CD14-positive monocyte (primary cell): ENCODE results near the gene CBLN4. TPM values are rescaled to one million over a fixed set of nuclear protein-coding genes. Genes with fewer than 3 reads are reported as not detected.

Source experiments
- DNase-seq, 3 donors: peaks; one replicate each; pipeline ENCODE4 v3.0.0-alpha.2; 2011 to 2022
- H2AFZ ChIP-seq: 2 replicates; pipeline ENCODE4 v1.6.0; 2012; ENCODE audit warnings: mild to moderate bottlenecking, low read depth, low read length, inconsistent platforms; ENCODE audit not compliant: insufficient read depth, poor library complexity, severe bottlenecking
- H3K27ac ChIP-seq, 2 donors: 1 replicate in 1 of 2; 2 replicates in 1 of 2; pipeline ENCODE4 v1.5.1; 2012 to 2013; ENCODE audit warnings: low read length in 2 of 2, control low read depth in 1 of 2, inconsistent platforms in 1 of 2, low read depth in 1 of 2, mild to moderate bottlenecking in 1 of 2
- H3K27me3 ChIP-seq, 2 donors: one replicate each; pipeline versions ENCODE4 v1.6.0 to v1.6.1; 2011 to 2013; ENCODE audit warnings: low read length in 2 of 2; ENCODE audit not compliant: control insufficient read depth in 2 of 2, insufficient read depth in 2 of 2
- H3K36me3 ChIP-seq, 2 donors: replicated peaks in 1 of 2; 1 replicate in 1 of 2; 2 replicates in 1 of 2; pipeline versions ENCODE4 v1.5.1 to v1.6.1; 2012 to 2013; ENCODE audit warnings: low read length in 2 of 2, control low read depth in 1 of 2, inconsistent platforms in 1 of 2, mild to moderate bottlenecking in 1 of 2; ENCODE audit not compliant: insufficient read depth in 2 of 2, control insufficient read depth in 1 of 2
- H3K4me1 ChIP-seq, 2 donors: 1 replicate in 1 of 2; 2 replicates in 1 of 2; pipeline versions ENCODE4 v1.5.1 to v1.6.1; 2012 to 2013; ENCODE audit warnings: low read length in 2 of 2, control low read depth in 1 of 2, inconsistent platforms in 1 of 2, mild to moderate bottlenecking in 1 of 2, moderate library complexity in 1 of 2; ENCODE audit not compliant: insufficient read depth in 2 of 2, control insufficient read depth in 1 of 2
- H3K4me2 ChIP-seq: replicated peaks from 2 replicates; pipeline ENCODE3; 2012; ENCODE audit warnings: low read length, moderate library complexity, mild to moderate bottlenecking; ENCODE audit not compliant: poor library complexity, severe bottlenecking; ENCODE audit errors: extremely low read depth
- H3K4me3 ChIP-seq, 3 experiments: fragments of 200-600 bp in 1 of 3; sonication (generic) in 1 of 3; replicated peaks in 1 of 3; 1 replicate in 2 of 3; 2 replicates in 1 of 3; pipeline ENCODE4 v1.5.1; 2011 to 2013; ENCODE audit warnings: low read length in 3 of 3, mild to moderate bottlenecking in 3 of 3, control low read depth in 2 of 3, low read depth in 2 of 3, inconsistent platforms in 1 of 3, moderate library complexity in 1 of 3
- H3K79me2 ChIP-seq: 2 replicates; pipeline ENCODE4 v1.6.0; 2012; ENCODE audit warnings: mild to moderate bottlenecking, control low read depth, inconsistent platforms, low read length, moderate library complexity; ENCODE audit not compliant: insufficient read depth
- H3K9ac ChIP-seq: 2 replicates; pipeline ENCODE4 v1.6.0; 2017; ENCODE audit warnings: low read length, mild to moderate bottlenecking; ENCODE audit not compliant: insufficient read depth, poor library complexity, severe bottlenecking
- H3K9me3 ChIP-seq, 2 donors: replicated peaks in 1 of 2; 1 replicate in 1 of 2; 2 replicates in 1 of 2; pipeline versions ENCODE4 v1.5.1 to v1.6.1; 2012 to 2013; ENCODE audit warnings: low read length in 2 of 2, control low read depth in 1 of 2; ENCODE audit not compliant: control insufficient read depth in 1 of 2, insufficient read depth in 1 of 2
- H4K20me1 ChIP-seq: 2 replicates; pipeline ENCODE4 v1.6.0; 2012; ENCODE audit warnings: mild to moderate bottlenecking, low read length, control low read depth, moderate library complexity; ENCODE audit not compliant: insufficient read depth
- H3K27ac Mint-ChIP-seq, 7 donors: one replicate each; pipeline ENCODE4 v1.8.0; 2020; ENCODE audit warnings: mild to moderate bottlenecking in 7 of 7, mixed read lengths in 7 of 7, moderate library complexity in 6 of 7, inconsistent platforms in 2 of 7
- H3K27me3 Mint-ChIP-seq, 3 donors: one replicate each; pipeline ENCODE4 v1.8.0; 2021 to 2022; ENCODE audit warnings: low read depth in 3 of 3, mild to moderate bottlenecking in 3 of 3, mixed read lengths in 3 of 3, moderate library complexity in 3 of 3, inconsistent platforms in 1 of 3
- H3K36me3 Mint-ChIP-seq, 2 donors: one replicate each; pipeline ENCODE4 v1.8.0; 2020; ENCODE audit warnings: mixed read lengths in 2 of 2, inconsistent platforms in 1 of 2, mild to moderate bottlenecking in 1 of 2
- H3K4me1 Mint-ChIP-seq: one replicate; pipeline ENCODE4 v1.8.0; 2020; ENCODE audit warnings: mild to moderate bottlenecking, mixed read lengths
- H3K4me3 Mint-ChIP-seq, 2 donors: one replicate each; pipeline ENCODE4 v1.8.0; 2020; ENCODE audit warnings: mild to moderate bottlenecking in 2 of 2, mixed read lengths in 2 of 2, moderate library complexity in 1 of 2
- H3K9me3 Mint-ChIP-seq, 7 donors: one replicate each; pipeline ENCODE4 v1.8.0; 2020 to 2022; ENCODE audit warnings: mixed read lengths in 7 of 7, mild to moderate bottlenecking in 6 of 7, moderate library complexity in 6 of 7, inconsistent platforms in 2 of 7
- CTCF ChIP-seq: fragments of 200-600 bp; IDR thresholded peaks from one replicate; pipeline ENCODE4 v1.8.0; 2022; ENCODE audit warnings: antibody characterized with exemption, mild to moderate bottlenecking
- WGBS: methylation state at CpG from one replicate; pipeline ENCODE4 v1.1.5; 2013; ENCODE audit warnings: missing lambda C conversion rate; ENCODE audit not compliant: insufficient coverage; 5-methylcytosine and 5-hydroxymethylcytosine counted together
- intact Hi-C, 2 donors: fragments of 100-400 bp; cut with micrococcal nuclease; formaldehyde crosslinking; loops; one replicate each; pipeline versions ENCODE4 v1.15.0 to v1.15.1; 2023
- polyA plus RNA-seq, 3 donors: library from polyadenylated mRNA; depleted of rRNA in 1 of 3; unstranded in 2 of 3; stranded (reverse) in 1 of 3; fragments of 300-500 nt in 2 of 3; fragments of >200 nt in 1 of 3; fragmentation: Illumina TruSeq in 2 of 3; gene quantifications; 1 replicate in 2 of 3; 2 replicates in 1 of 3; pipeline ENCODE4 v1.2.3, GENCODE V29; 2012 to 2021

Gene CBLN4
- polyA plus RNA-seq, 3 donors = not detected

- Histone ChIP-seq H3K9me3 (peaks cover 6 to 14% of the 10 kb centered on the region in 2 donors), H3K27ac (no peak overlapping the region), H2AFZ (no peak overlapping the region), H3K9ac (no peak overlapping the region), H3K4me3 (no peak overlapping the region), H3K4me1 (no peaks in the 10 kb centered on the region), H3K79me2 (no peaks in the 10 kb centered on the region), H4K20me1 (no peaks in the 10 kb centered on the region), H3K36me3 (no peaks in the 10 kb centered on the region), H3K4me2 (no peak overlapping the region), H3K27me3 (peaks cover 11 to 49% of the 10 kb centered on the region in 2 donors)
- 5% methylated on average over 70 of the region's 70 CpGs for WGBS
- Mint-ChIP-seq H3K27ac (no peak overlapping the region), H3K36me3 (no peaks in the 10 kb centered on the region), H3K27me3 (peaks cover 30 to 48% (median 41%) of the 10 kb centered on the region in 3 donors), H3K4me1 (no peaks in the 10 kb centered on the region), H3K9me3 (peaks cover 3 to 21% (median 12%) of the 10 kb centered on the region in 7 donors), H3K4me3 (peak overlapping the region in 1 of 2 donors; percentile 80)
- intact Hi-C loops = loop anchor here in 1 of 2 donors (10.0 kb wide), 1 partner anchor 60 kb away; no protein-coding TSS in a partner anchor
- TF ChIP-seq CTCF = no peak
- no peak for DNase-seq
These were observed 519 bp downstream of the CBLN4 start for GRCh38 chr20:56004611-56005388.

- Histone ChIP-seq H3K36me3 (no peaks in the 10 kb centered on the region), H3K9me3 (peaks cover 6 to 14% of the 10 kb centered on the region in 2 donors), H3K79me2 (no peaks in the 10 kb centered on the region), H3K9ac (no peak overlapping the region), H3K27ac (no peak overlapping the region), H3K4me2 (no peak overlapping the region), H3K4me1 (no peaks in the 10 kb centered on the region), H3K27me3 (peaks cover 11 to 49% of the 10 kb centered on the region in 2 donors), H3K4me3 (no peak overlapping the region), H2AFZ (no peak overlapping the region), H4K20me1 (no peaks in the 10 kb centered on the region)
- Mint-ChIP-seq H3K27ac (no peak overlapping the region), H3K36me3 (no peaks in the 10 kb centered on the region), H3K4me3 (peak overlapping the region in 1 of 2 donors; percentile 80), H3K27me3 (peaks cover 30 to 48% (median 41%) of the 10 kb centered on the region in 3 donors), H3K9me3 (peaks cover 3 to 21% (median 12%) of the 10 kb centered on the region in 7 donors), H3K4me1 (no peaks in the 10 kb centered on the region)
- 2% methylated on average over 37 of the region's 41 CpGs for WGBS
- DNase-seq = no peak
- intact Hi-C loops = loop anchor here in 1 of 2 donors (10.0 kb wide), 1 partner anchor 59 kb away; no protein-coding TSS in a partner anchor
- TF ChIP-seq CTCF = no peak
These were observed 1.3 kb downstream of the CBLN4 start for GRCh38 chr20:56004007-56004406.
